Liver (tissue), 9 donors: ENCODE results near the gene DPF3. TPM values are rescaled to one million over a fixed set of nuclear protein-coding genes. Genes with fewer than 3 reads are reported as not detected.

ENCODE experiments used
- DNase-seq: peaks from one replicate; pipeline ENCODE4 v3.0.0-alpha.2; 2017; ENCODE audit warnings: low spot score
- H3K27ac ChIP-seq, 2 donors: one replicate each; pipeline ENCODE4 v1.7.0; 2013; ENCODE audit warnings: inconsistent platforms in 2 of 2, low read length in 2 of 2, control low read depth in 1 of 2, low read depth in 1 of 2, mild to moderate bottlenecking in 1 of 2
- H3K27me3 ChIP-seq, 4 donors: one replicate each; pipeline versions ENCODE4 v1.6.1 to v1.7.0; 2013; ENCODE audit warnings: low read length in 3 of 4, inconsistent platforms in 1 of 4, mild to moderate bottlenecking in 1 of 4, moderate library complexity in 1 of 4; ENCODE audit not compliant: control insufficient read depth in 4 of 4, insufficient read depth in 4 of 4
- H3K36me3 ChIP-seq, 4 donors: one replicate each; pipeline versions ENCODE4 v1.6.1 to v1.7.0; 2013; ENCODE audit warnings: low read length in 3 of 4, mild to moderate bottlenecking in 3 of 4, low read depth in 1 of 4, moderate library complexity in 1 of 4; ENCODE audit not compliant: control insufficient read depth in 4 of 4, insufficient read depth in 3 of 4
- H3K4me1 ChIP-seq, 4 donors: one replicate each; pipeline versions ENCODE4 v1.6.1 to v1.7.0; 2013; ENCODE audit warnings: low read length in 3 of 4, mild to moderate bottlenecking in 3 of 4, moderate library complexity in 1 of 4; ENCODE audit not compliant: control insufficient read depth in 4 of 4, insufficient read depth in 4 of 4
- H3K4me3 ChIP-seq, 3 donors: one replicate each; pipeline versions ENCODE4 v1.6.1 to v1.7.0; 2013; ENCODE audit warnings: low read length in 3 of 3, control low read depth in 1 of 3, low read depth in 1 of 3, mild to moderate bottlenecking in 1 of 3
- H3K9ac ChIP-seq, 2 donors: one replicate each; pipeline ENCODE4 v1.7.0; 2013; ENCODE audit warnings: low read length in 2 of 2, mild to moderate bottlenecking in 2 of 2, moderate library complexity in 2 of 2, control low read depth in 1 of 2, low read depth in 1 of 2
- H3K9me3 ChIP-seq, 4 donors: one replicate each; pipeline versions ENCODE4 v1.6.1 to v1.7.0; 2013; ENCODE audit warnings: low read length in 3 of 4; ENCODE audit not compliant: control insufficient read depth in 4 of 4
- ATF3 ChIP-seq: IDR thresholded peaks from 2 replicates; pipeline ENCODE4 v1.6.1; 2016; ENCODE audit warnings: antibody characterized with exemption
- EGR1 ChIP-seq, 2 donors: IDR thresholded peaks; 2 replicates each; pipeline ENCODE4 v1.6.1; 2016 to 2018; ENCODE audit warnings: antibody characterized with exemption in 2 of 2, low read depth in 2 of 2
- FOXA1 ChIP-seq: IDR thresholded peaks from 2 replicates; pipeline ENCODE4 v1.6.1; 2016; ENCODE audit warnings: antibody characterized with exemption
- GABPA ChIP-seq, 2 donors: IDR thresholded peaks in 1 of 2; conservative IDR thresholded peaks in 1 of 2; 2 replicates each; pipeline ENCODE4 v1.6.1; 2016; ENCODE audit warnings: antibody characterized with exemption in 2 of 2, mild to moderate bottlenecking in 1 of 2, moderate library complexity in 1 of 2
- HNF4A ChIP-seq, 2 donors: conservative IDR thresholded peaks; 2 replicates each; pipeline ENCODE4 v1.6.1; 2016; ENCODE audit warnings: antibody characterized with exemption in 2 of 2, mild to moderate bottlenecking in 2 of 2
- HNF4G ChIP-seq: IDR thresholded peaks from 2 replicates; pipeline ENCODE4 v1.6.1; 2016; ENCODE audit warnings: antibody characterized with exemption
- MAX ChIP-seq: IDR thresholded peaks from 2 replicates; pipeline ENCODE4 v1.6.1; 2016; ENCODE audit warnings: antibody characterized with exemption
- NR2F2 ChIP-seq: IDR thresholded peaks from 2 replicates; pipeline ENCODE4 v1.6.1; 2016; ENCODE audit warnings: antibody characterized with exemption
- RAD21 ChIP-seq, 2 donors: IDR thresholded peaks; 2 replicates each; pipeline ENCODE4 v1.6.1; 2016; ENCODE audit warnings: antibody characterized with exemption in 2 of 2, mild to moderate bottlenecking in 2 of 2
- REST ChIP-seq: IDR thresholded peaks from 2 replicates; pipeline ENCODE4 v1.6.1; 2016; ENCODE audit warnings: antibody characterized with exemption, mild to moderate bottlenecking
- RXRA ChIP-seq, 2 donors: IDR thresholded peaks; 2 replicates each; pipeline ENCODE4 v1.6.1; 2017 to 2018; ENCODE audit warnings: antibody characterized with exemption in 2 of 2, mild to moderate bottlenecking in 1 of 2
- YY1 ChIP-seq: IDR thresholded peaks from 2 replicates; pipeline ENCODE4 v1.6.1; 2016; ENCODE audit warnings: antibody characterized with exemption, mild to moderate bottlenecking
- ZBTB33 ChIP-seq: IDR thresholded peaks from 2 replicates; pipeline ENCODE4 v1.6.1; 2016; ENCODE audit warnings: antibody characterized with exemption
- whole genome bisulfite sequencing: extraction: QIAGEN DNeasy Blood & Tissue Kit; methylation state at CpG from one replicate; pipeline ENCODE4 v1.1.7; 2013; 5-methylcytosine and 5-hydroxymethylcytosine counted together
- polyA plus RNA-seq, 2 donors: library from polyadenylated mRNA; stranded (reverse) in 1 of 2; unstranded in 1 of 2; fragments of 200-250 nt in 1 of 2; fragments of >200 nt in 1 of 2; fragmentation: Nextera tagmentation in 1 of 2; extraction: Ambion mirVana in 1 of 2; gene quantifications; one replicate each; pipeline versions ENCODE4 v1.2.1 to v1.2.3, GENCODE V29; 2013 to 2015
- total RNA-seq, 2 donors: library from RNA; depleted of rRNA; stranded (reverse); fragments of >200 nt; gene quantifications; one replicate each; pipeline ENCODE4 v1.2.3, GENCODE V29; 2014
- donor health status: healthy.
- donor health status: healthy.
- donor health status: healthy.
- donor health status: healthy.
- donor health status: healthy.

DPF3 gene
- total and polyA plus RNA-seq, 4 donors: 1.1 to 23.2 (median 2.5) TPM

- TF ChIP-seq HNF4G (no peak), HNF4A (conservative IDR thresholded peaks at IDR 0.05) (no peak), MAX (no peak)
Observed at GRCh38 chr14:72894323-72894622, 372 bp upstream of the DPF3 start (continued).

- no peaks in the 10 kb centered on the region for H3K36me3 ChIP-seq
- peak overlapping the region; percentile 79 to 96 (median 83) for H3K4me3 ChIP-seq
- DNase-seq: peak; percentile 62
- H3K27me3 ChIP-seq: no peaks in the 10 kb centered on the region
- H3K27ac ChIP-seq: peak overlapping the region; percentile 63 to 76
- H3K9me3 ChIP-seq: no peaks in the 10 kb centered on the region
- TF ChIP-seq YY1: no peak
- TF ChIP-seq EGR1 (IDR thresholded peaks at IDR 0.05; ENCODE audit: low read depth in 2 of 2): no peak
- TF ChIP-seq ZBTB33: no peak
- TF ChIP-seq HNF4A (conservative IDR thresholded peaks at IDR 0.05): no peak
- TF ChIP-seq HNF4G: no peak
- no peak for TF ChIP-seq NR2F2
- no peak for TF ChIP-seq GABPA (IDR thresholded peaks at IDR 0.05 in 1 of 2, conservative IDR thresholded peaks at IDR 0.05 in 1 of 2)
- no peak for TF ChIP-seq REST
- TF ChIP-seq FOXA1: no peak
- no peak for TF ChIP-seq MAX
- no peak for TF ChIP-seq RAD21 (IDR thresholded peaks at IDR 0.05)
- no peak for TF ChIP-seq ATF3
- no peak for TF ChIP-seq RXRA (IDR thresholded peaks at IDR 0.05)
- peak overlapping the region; percentile 55 to 74 for H3K9ac ChIP-seq
- H3K4me1 ChIP-seq: peaks cover 3 to 28% (median 15%) of the 10 kb centered on the region in 4 donors
- under 1% methylated on average over 68 of the region's 68 CpGs for WGBS
Observed at GRCh38 chr14:72892879-72893635, 844 bp downstream of the DPF3 start.
